NCI-H82 treated with DMSO at 0.1 percent for 48 hours (cell line): ENCODE results near the gene TBK1.
"Not testable (repeated sequence)": the region's sequence is repeated elsewhere in the genome, so short reads cannot be mapped to it uniquely, and the experiment has no call there.

Experiments used
- DNase-seq: peaks from one replicate; lab custom pipeline; 2025; ENCODE audit not compliant: unreplicated experiment; lab: John Stamatoyannopoulos, UW

Gene TBK1

GRCh38 chr12:64538121-64538520 lies 86.2 kb downstream of the TBK1 start:
- DNase-seq: no peak

- DNase-seq: not testable (repeated sequence)
Measured at GRCh38 chr12:64542409-64543047, 90.6 kb downstream of the TBK1 start.

DNA sequence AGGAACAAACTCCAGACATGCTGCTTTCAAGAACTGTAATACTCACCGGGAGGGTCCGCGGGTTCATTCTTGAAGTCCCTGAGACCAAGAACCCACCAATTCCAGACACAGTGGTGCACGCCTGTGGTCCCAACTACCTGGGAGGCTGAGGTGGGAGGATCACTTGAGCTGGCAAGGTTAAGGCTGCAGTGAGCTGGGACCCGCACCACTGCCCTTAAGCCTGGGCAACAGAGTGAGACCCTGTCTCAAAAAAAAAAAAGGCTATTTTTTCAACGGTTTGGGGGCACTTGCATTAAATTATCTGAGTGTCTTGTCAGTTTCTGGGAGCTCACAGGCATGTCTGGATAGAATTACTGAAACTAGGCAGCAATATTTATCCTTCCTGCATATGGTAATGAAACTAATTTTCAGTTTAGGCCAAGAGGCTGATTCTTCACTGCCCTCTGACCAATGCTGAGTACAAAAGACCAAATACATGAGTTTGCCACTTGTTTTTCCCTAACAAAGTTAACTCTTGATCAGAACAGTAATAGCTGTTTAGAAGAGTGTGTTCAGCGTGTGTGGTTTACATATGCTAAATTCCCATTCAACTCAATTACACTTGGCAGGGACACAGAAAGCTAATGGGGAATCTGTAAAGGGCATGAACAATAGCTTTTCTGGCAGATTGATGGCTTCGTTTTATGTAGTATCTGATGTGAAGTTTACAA lies 92.6 kb downstream of the TBK1 start:
- no peak for DNase-seq

DNA sequence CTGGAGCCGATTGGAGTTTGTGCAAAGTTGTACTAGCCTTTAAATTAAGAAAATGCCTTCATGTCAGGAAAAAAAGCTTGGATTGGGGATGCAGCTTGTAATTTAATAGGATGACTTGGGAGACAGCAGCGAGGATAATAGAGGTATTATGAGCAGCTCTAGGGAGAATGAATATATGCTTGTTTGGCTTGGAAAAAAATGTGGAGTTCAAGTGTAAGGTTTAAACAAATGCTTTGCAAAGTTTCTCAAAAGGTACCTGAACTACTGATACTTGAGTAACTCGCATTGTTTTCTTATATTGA lies 93.1 kb downstream of the TBK1 start:
- no peak for DNase-seq

DNA sequence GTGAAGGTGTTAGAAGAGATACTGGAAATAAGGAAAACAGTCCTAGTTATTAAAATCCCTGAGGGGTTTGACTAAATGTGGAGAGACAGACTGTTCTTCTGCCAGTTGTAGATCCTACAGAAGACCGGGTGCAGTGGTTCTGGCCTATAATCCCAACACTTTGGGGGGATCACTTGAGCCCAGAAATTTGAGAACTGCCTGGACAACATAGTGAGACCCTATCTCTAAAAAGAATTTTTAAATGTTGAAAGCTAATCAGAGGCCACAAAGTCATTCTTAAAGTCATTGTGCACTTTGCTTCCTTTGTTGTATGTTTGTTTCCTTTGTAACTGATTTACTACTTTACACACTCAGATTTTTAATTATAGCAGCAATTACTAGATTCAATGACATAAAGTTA lies 97.2 kb downstream of the TBK1 start:
- no peak for DNase-seq

DNA sequence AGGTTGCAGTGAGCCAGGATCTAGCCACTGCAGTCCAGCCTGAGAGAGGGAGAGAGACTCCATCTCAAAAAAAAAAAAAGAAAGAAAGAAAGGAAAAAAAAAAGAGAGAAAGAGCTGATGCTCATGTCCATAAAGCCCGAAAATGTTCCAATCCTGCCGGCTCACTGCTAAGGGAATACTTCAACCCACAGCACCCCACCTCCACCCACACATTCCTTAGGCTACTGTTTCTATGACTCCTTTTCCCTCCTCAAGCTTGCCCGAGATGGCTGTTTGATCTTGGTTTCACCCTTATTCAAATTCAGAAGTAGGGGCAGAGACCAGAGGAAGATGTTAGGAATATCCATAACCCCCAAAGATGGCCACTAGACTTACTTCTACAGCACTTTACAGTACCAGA lies 98.8 kb downstream of the TBK1 start:
- no peak for DNase-seq

GRCh38 chr12:64551676-64552075 lies 99.8 kb downstream of the TBK1 start:
- DNase-seq: no peak
